ENCODE results near the gene SASH1.

SASH1 gene

DNA sequence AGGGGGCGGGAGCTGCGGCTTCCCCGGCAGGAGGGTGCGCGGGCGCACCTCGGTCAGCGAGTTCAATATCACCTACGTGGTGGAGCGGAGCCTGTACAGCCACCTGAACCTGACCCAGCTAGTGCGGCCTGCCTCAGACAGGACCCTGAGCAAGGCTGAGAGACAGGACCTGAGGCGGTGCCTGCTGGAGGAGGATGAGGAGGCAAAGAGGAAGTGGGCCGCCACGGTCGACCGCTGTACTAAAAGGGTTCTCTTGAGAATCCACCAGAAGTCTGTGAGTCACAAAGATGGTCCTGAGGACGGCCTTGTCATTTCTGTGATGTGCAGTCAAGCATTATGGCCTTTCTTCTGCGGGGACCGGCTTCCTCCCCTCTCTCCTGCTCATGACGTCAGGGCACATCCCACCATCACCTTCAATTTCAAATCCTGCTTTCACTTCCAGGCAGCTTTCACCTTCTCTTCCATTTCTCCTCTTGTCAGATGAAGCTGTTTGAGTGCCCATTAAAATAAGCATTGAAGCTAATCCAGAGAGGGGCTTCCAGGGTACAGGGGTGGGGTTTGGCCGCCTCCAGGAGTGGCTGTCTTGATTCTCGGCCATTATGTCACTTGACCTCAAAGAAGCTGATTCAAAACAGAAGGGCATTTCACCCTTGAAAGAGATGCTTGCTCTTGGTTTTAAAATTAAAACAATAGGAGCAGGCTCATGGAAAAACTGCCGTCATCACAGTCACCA, 177.6 kb downstream of the SASH1 start:
- Histone ChIP-seq H3K4me3 (ENCODE audit: low read depth in 1 of 5, low read length in 5 of 5) (no peak overlapping the region), H3K9me3 (ENCODE audit: control insufficient read depth in 5 of 5, low read length in 5 of 5) (no peaks in the 10 kb centered on the region), H3K27me3 (ENCODE audit: control insufficient read depth in 5 of 5, insufficient read depth in 4 of 5, low read length in 5 of 5) (no peaks in the 10 kb centered on the region), H3K4me1 (ENCODE audit: control insufficient read depth in 5 of 5, insufficient read depth in 5 of 5, low read length in 5 of 5) (peaks cover 4 to 41% (median 29%) of the 10 kb centered on the region in 5 donors), H3K9ac (ENCODE audit: low read length in 5 of 5) (no peak overlapping the region), H3K27ac (ENCODE audit: low read depth, low read length) (peak overlapping the region; percentile 70), H3K36me3 (ENCODE audit: control insufficient read depth in 5 of 5, insufficient read depth in 5 of 5, low read length in 5 of 5) (peaks cover 18 to 78% (median 55%) of the 10 kb centered on the region in 5 donors)

DNA sequence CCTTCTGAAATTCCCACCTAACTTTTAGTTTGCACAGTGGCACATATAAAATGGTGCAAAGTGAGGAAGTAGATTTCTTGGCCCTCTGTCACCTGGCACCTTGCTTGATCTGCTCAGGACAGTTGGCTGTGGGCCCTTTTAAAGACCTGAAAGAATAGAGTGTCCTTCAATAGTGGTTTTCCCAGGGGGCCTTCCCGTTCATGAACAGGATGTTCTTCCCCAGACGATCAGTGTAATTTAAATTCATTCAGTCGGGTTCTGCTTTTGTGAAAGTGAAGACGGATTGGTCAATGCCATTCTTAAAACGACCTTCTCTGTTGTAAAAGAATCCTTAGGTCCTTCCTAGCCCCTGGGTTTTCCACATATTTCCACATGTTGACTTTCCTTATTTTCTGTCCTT, 178.5 kb downstream of the SASH1 start:
- no peak overlapping the region for H3K4me3 ChIP-seq (ENCODE audit: low read depth in 1 of 5, low read length in 5 of 5)
- H3K4me1 ChIP-seq (ENCODE audit: control insufficient read depth in 5 of 5, insufficient read depth in 5 of 5, low read length in 5 of 5), result peaks cover 4 to 41% (median 34%) of the 10 kb centered on the region in 5 donors
- peak overlapping the region; percentile 70 for H3K27ac ChIP-seq (ENCODE audit: low read depth, low read length)
- peak overlapping the region in 1 of 5 donors; percentile 19 for H3K9ac ChIP-seq (ENCODE audit: low read length in 5 of 5)
- no peaks in the 10 kb centered on the region for H3K9me3 ChIP-seq (ENCODE audit: control insufficient read depth in 5 of 5, low read length in 5 of 5)
- no peaks in the 10 kb centered on the region for H3K27me3 ChIP-seq (ENCODE audit: control insufficient read depth in 5 of 5, insufficient read depth in 4 of 5, low read length in 5 of 5)
- H3K36me3 ChIP-seq (ENCODE audit: control insufficient read depth in 5 of 5, insufficient read depth in 5 of 5, low read length in 5 of 5), result peaks cover 19 to 77% (median 61%) of the 10 kb centered on the region in 5 donors

- Histone ChIP-seq H3K9me3 (ENCODE audit: control insufficient read depth in 5 of 5, low read length in 5 of 5) (no peaks in the 10 kb centered on the region), H3K36me3 (ENCODE audit: control insufficient read depth in 5 of 5, insufficient read depth in 5 of 5, low read length in 5 of 5) (peaks cover 19 to 75% (median 58%) of the 10 kb centered on the region in 5 donors), H3K27me3 (ENCODE audit: control insufficient read depth in 5 of 5, insufficient read depth in 4 of 5, low read length in 5 of 5) (no peaks in the 10 kb centered on the region), H3K4me3 (ENCODE audit: low read depth in 1 of 5, low read length in 5 of 5) (no peak overlapping the region), H3K27ac (ENCODE audit: low read depth, low read length) (peak overlapping the region; percentile 70), H3K9ac (ENCODE audit: low read length in 5 of 5) (no peak overlapping the region), H3K4me1 (ENCODE audit: control insufficient read depth in 5 of 5, insufficient read depth in 5 of 5, low read length in 5 of 5) (peaks cover 4 to 41% (median 34%) of the 10 kb centered on the region in 5 donors)
These were observed 178.9 kb downstream of the SASH1 start for GRCh38 chr6:148521586-148521985.

GRCh38 chr6:148523048-148523447, 180.4 kb downstream of the SASH1 start:
- no peaks in the 10 kb centered on the region for H3K27me3 ChIP-seq (ENCODE audit: control insufficient read depth in 5 of 5, insufficient read depth in 4 of 5, low read length in 5 of 5)
- H3K9ac ChIP-seq (ENCODE audit: low read length in 5 of 5), result no peak overlapping the region
- no peaks in the 10 kb centered on the region for H3K9me3 ChIP-seq (ENCODE audit: control insufficient read depth in 5 of 5, low read length in 5 of 5)
- peaks cover 4 to 39% (median 32%) of the 10 kb centered on the region in 5 donors for H3K4me1 ChIP-seq (ENCODE audit: control insufficient read depth in 5 of 5, insufficient read depth in 5 of 5, low read length in 5 of 5)
- no peak overlapping the region for H3K27ac ChIP-seq (ENCODE audit: low read depth, low read length)
- no peak overlapping the region for H3K4me3 ChIP-seq (ENCODE audit: low read depth in 1 of 5, low read length in 5 of 5)
- H3K36me3 ChIP-seq (ENCODE audit: control insufficient read depth in 5 of 5, insufficient read depth in 5 of 5, low read length in 5 of 5), result peaks cover 30 to 72% (median 52%) of the 10 kb centered on the region in 5 donors

- H3K4me1 ChIP-seq (ENCODE audit: control insufficient read depth in 5 of 5, insufficient read depth in 5 of 5, low read length in 5 of 5), result peaks cover 3 to 33% (median 28%) of the 10 kb centered on the region in 5 donors
- no peaks in the 10 kb centered on the region for H3K9me3 ChIP-seq (ENCODE audit: control insufficient read depth in 5 of 5, low read length in 5 of 5)
- H3K27ac ChIP-seq (ENCODE audit: low read depth, low read length), result no peak overlapping the region
- no peak overlapping the region for H3K4me3 ChIP-seq (ENCODE audit: low read depth in 1 of 5, low read length in 5 of 5)
- no peak overlapping the region for H3K9ac ChIP-seq (ENCODE audit: low read length in 5 of 5)
- no peaks in the 10 kb centered on the region for H3K27me3 ChIP-seq (ENCODE audit: control insufficient read depth in 5 of 5, insufficient read depth in 4 of 5, low read length in 5 of 5)
- peaks cover 32 to 74% (median 54%) of the 10 kb centered on the region in 5 donors for H3K36me3 ChIP-seq (ENCODE audit: control insufficient read depth in 5 of 5, insufficient read depth in 5 of 5, low read length in 5 of 5)
These were observed 180.9 kb downstream of the SASH1 start for GRCh38 chr6:148523551-148523950.

GRCh38 chr6:148524471-148524882, 181.8 kb downstream of the SASH1 start:
- Histone ChIP-seq H3K27me3 (ENCODE audit: control insufficient read depth in 5 of 5, insufficient read depth in 4 of 5, low read length in 5 of 5) (no peaks in the 10 kb centered on the region), H3K4me1 (ENCODE audit: control insufficient read depth in 5 of 5, insufficient read depth in 5 of 5, low read length in 5 of 5) (peaks cover 0 to 30% (median 20%) of the 10 kb centered on the region in 5 donors), H3K4me3 (ENCODE audit: low read depth in 1 of 5, low read length in 5 of 5) (no peak overlapping the region), H3K9me3 (ENCODE audit: control insufficient read depth in 5 of 5, low read length in 5 of 5) (no peaks in the 10 kb centered on the region), H3K36me3 (ENCODE audit: control insufficient read depth in 5 of 5, insufficient read depth in 5 of 5, low read length in 5 of 5) (peaks cover 30 to 74% (median 52%) of the 10 kb centered on the region in 5 donors), H3K9ac (ENCODE audit: low read length in 5 of 5) (peak overlapping the region in 1 of 5 donors; percentile 31), H3K27ac (ENCODE audit: low read depth, low read length) (no peak overlapping the region)

DNA sequence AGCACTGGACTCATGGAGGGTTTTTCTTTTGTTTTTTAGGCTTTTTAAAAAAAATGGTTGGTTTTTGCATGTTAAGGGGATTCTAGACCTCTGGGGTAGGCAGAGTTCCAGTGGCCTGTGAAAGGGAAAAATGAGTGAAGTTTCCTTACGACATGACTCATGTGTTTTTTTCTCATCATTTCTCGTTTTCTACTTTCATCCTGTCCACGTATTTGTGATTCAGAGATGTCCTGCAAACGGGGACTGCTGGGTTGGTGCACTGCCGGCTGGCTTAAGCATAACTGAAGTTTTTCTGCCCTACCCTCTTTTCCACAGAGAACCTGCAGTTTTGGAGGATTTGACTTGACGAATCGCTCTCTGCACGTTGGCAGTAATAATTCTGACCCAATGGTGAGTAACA, 182.3 kb downstream of the SASH1 start:
- Histone ChIP-seq H3K27ac (ENCODE audit: low read depth, low read length) (no peak overlapping the region), H3K27me3 (ENCODE audit: control insufficient read depth in 5 of 5, insufficient read depth in 4 of 5, low read length in 5 of 5) (no peaks in the 10 kb centered on the region), H3K9me3 (ENCODE audit: control insufficient read depth in 5 of 5, low read length in 5 of 5) (no peaks in the 10 kb centered on the region), H3K36me3 (ENCODE audit: control insufficient read depth in 5 of 5, insufficient read depth in 5 of 5, low read length in 5 of 5) (peaks cover 30 to 73% (median 47%) of the 10 kb centered on the region in 5 donors), H3K4me1 (ENCODE audit: control insufficient read depth in 5 of 5, insufficient read depth in 5 of 5, low read length in 5 of 5) (peaks cover 0 to 29% (median 15%) of the 10 kb centered on the region in 5 donors), H3K9ac (ENCODE audit: low read length in 5 of 5) (peak overlapping the region in 1 of 5 donors; percentile 31), H3K4me3 (ENCODE audit: low read depth in 1 of 5, low read length in 5 of 5) (no peak overlapping the region)

DNA sequence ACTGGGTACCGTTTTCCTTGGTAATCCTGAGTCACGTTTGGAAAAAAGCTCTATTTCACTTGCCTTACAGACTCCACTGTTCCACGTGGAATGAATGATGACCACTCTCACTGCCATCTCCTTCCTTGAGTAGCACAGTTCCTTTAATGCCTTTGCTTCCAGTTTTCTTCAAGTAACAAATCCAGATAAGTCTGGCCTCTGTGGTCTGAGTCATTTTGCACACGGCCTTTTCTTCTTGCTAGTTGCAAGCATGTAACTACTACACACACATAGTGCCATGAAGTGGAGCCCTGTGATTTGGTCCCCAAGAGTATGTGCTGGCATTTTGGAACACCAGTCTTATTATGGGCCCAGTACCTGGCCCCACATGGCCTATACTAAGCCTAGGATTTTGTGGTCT, 182.8 kb downstream of the SASH1 start:
- Histone ChIP-seq H3K36me3 (ENCODE audit: control insufficient read depth in 5 of 5, insufficient read depth in 5 of 5, low read length in 5 of 5) (peaks cover 30 to 69% (median 43%) of the 10 kb centered on the region in 5 donors), H3K4me3 (ENCODE audit: low read depth in 1 of 5, low read length in 5 of 5) (no peak overlapping the region), H3K4me1 (ENCODE audit: control insufficient read depth in 5 of 5, insufficient read depth in 5 of 5, low read length in 5 of 5) (peaks cover 0 to 29% (median 14%) of the 10 kb centered on the region in 5 donors), H3K27me3 (ENCODE audit: control insufficient read depth in 5 of 5, insufficient read depth in 4 of 5, low read length in 5 of 5) (no peaks in the 10 kb centered on the region), H3K9ac (ENCODE audit: low read length in 5 of 5) (no peak overlapping the region), H3K9me3 (ENCODE audit: control insufficient read depth in 5 of 5, low read length in 5 of 5) (no peaks in the 10 kb centered on the region), H3K27ac (ENCODE audit: low read depth, low read length) (no peak overlapping the region)

GRCh38 chr6:148526145-148526544, 183.5 kb downstream of the SASH1 start:
- H3K4me1 ChIP-seq (ENCODE audit: control insufficient read depth in 5 of 5, insufficient read depth in 5 of 5, low read length in 5 of 5), result peaks cover 0 to 30% (median 18%) of the 10 kb centered on the region in 5 donors
- no peak overlapping the region for H3K27ac ChIP-seq (ENCODE audit: low read depth, low read length)
- no peak overlapping the region for H3K9ac ChIP-seq (ENCODE audit: low read length in 5 of 5)
- no peaks in the 10 kb centered on the region for H3K27me3 ChIP-seq (ENCODE audit: control insufficient read depth in 5 of 5, insufficient read depth in 4 of 5, low read length in 5 of 5)
- H3K36me3 ChIP-seq (ENCODE audit: control insufficient read depth in 5 of 5, insufficient read depth in 5 of 5, low read length in 5 of 5), result peaks cover 34 to 62% (median 41%) of the 10 kb centered on the region in 5 donors
- no peaks in the 10 kb centered on the region for H3K9me3 ChIP-seq (ENCODE audit: control insufficient read depth in 5 of 5, low read length in 5 of 5)
- H3K4me3 ChIP-seq (ENCODE audit: low read depth in 1 of 5, low read length in 5 of 5), result no peak overlapping the region

GRCh38 chr6:148528292-148528691, 185.7 kb downstream of the SASH1 start:
- no peaks in the 10 kb centered on the region for H3K9me3 ChIP-seq (ENCODE audit: control insufficient read depth in 5 of 5, low read length in 5 of 5)
- H3K4me1 ChIP-seq (ENCODE audit: control insufficient read depth in 5 of 5, insufficient read depth in 5 of 5, low read length in 5 of 5), result peaks cover 0 to 34% (median 14%) of the 10 kb centered on the region in 5 donors
- no peak overlapping the region for H3K27ac ChIP-seq (ENCODE audit: low read depth, low read length)
- H3K4me3 ChIP-seq (ENCODE audit: low read depth in 1 of 5, low read length in 5 of 5), result no peak overlapping the region
- no peak overlapping the region for H3K9ac ChIP-seq (ENCODE audit: low read length in 5 of 5)
- peaks cover 26 to 73% (median 61%) of the 10 kb centered on the region in 5 donors for H3K36me3 ChIP-seq (ENCODE audit: control insufficient read depth in 5 of 5, insufficient read depth in 5 of 5, low read length in 5 of 5)
- no peaks in the 10 kb centered on the region for H3K27me3 ChIP-seq (ENCODE audit: control insufficient read depth in 5 of 5, insufficient read depth in 4 of 5, low read length in 5 of 5)
